ENCODE measurements around the gene SHISA6.

DNA sequence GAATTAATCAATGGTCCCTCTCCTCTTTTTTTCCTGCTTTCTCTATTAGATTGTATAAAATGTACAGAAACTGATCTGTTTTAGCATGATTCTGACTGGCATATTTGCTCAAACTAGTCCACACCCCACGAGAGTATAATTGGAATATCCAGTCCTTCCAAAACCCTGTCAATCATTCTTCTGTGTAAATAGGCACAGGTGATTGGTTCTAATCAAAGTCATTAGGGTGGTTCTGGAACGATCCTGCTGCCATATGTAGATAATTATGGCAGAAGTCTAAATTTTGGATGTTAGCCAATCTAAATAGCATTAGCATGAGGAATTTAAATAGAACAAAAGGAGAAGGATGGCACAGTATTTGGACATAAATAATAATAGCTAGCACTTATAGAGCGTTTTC is 165.7 kb downstream of the SHISA6 start:
- TF ChIP-seq CTCF (conservative IDR thresholded peaks at IDR 0.05; ENCODE audit: low read length): no peak
- no peak for TF ChIP-seq EZH2phosphoT487 (IDR thresholded peaks at IDR 0.05; ENCODE audit: borderline replicate concordance, low read depth, low read length)
